ENCODE results near the gene QRFPR.
"Not testable (repeated sequence)": the region's sequence is repeated elsewhere in the genome, so short reads cannot be mapped to it uniquely, and the experiment has no call there.

QRFPR gene

DNA sequence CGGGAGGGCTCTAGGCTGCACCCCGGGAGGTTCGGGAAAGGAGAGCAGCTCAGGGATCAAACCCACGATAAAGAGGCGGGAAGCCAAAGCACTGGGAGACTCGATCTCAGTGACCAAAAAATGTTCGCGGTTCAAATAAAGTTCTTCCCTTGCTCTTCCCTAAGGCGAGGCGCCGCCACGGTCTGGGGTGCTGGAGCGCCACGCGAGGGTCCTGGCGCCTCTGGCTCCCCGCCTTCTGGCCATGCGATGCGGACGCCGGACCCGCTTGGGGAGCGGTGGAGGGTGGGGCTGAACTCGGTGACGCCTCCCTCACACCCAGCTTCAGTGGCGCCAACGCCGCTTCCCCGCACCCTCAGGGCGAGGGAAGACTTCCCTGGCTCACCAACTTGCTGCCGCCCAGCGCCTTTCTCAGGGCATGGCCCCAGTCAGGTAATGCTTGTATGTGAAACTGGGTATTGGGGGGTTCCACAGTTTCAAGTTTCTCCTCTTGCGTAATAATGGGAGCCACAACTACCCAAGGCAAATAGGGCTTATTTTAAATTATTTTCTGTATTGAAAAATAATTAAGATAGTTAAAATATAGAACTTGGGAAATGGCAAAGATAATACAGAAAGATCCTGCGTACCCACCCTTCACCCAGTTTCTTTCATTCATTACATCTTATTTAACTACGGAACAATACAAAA lies at the start of gene QRFPR:
Gene QRFPR (minus strand): TSS at position 243 of the 687 bp plus-strand sequence. CDS start 371 bp downstream, outside the sequence.
- ATAC-seq, result peak; percentile 59
- DNase-seq, result peak; percentile 12

DNA sequence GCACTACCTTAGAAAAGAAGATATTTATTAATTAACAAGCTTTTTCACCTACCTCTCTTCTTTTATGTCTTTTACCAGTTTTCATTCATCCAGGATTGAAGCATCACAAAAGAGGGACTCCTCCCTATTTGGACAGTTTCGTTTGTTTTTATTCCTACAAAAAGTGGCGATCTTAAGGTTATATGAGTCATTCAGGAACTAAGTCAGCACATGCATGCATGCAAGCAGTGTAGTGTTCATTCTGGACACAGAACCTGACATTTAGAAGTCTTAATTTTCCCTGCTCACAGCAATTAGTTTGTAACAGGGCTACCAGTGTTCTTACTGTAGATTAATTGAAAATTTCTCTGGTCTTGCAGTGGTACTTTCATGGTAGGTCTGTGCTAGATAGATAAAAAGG lies 47.9 kb upstream of the QRFPR start:
- DNase-seq (no peak), ATAC-seq (no peak)

DNA sequence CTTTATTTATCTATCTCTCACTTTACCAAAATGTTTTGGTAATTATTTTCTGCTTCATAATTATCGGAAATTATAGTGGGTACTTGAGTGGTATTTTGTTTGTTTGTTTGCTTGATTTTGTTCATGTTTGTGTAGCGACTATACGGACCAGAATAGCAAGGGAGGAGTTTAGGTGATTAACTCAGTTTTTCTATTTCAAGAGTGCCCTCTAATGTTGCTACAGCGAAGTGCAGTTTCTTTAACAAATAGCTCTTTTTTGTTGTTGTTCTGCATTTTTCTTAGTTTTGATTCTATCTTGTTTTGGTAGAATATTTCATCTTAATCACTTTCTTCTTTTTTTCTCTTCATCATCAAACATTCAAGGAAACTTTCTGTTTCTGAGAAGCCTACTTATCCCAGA lies 40.8 kb upstream of the QRFPR start:
- no peak for ATAC-seq
- no peak for DNase-seq

DNA sequence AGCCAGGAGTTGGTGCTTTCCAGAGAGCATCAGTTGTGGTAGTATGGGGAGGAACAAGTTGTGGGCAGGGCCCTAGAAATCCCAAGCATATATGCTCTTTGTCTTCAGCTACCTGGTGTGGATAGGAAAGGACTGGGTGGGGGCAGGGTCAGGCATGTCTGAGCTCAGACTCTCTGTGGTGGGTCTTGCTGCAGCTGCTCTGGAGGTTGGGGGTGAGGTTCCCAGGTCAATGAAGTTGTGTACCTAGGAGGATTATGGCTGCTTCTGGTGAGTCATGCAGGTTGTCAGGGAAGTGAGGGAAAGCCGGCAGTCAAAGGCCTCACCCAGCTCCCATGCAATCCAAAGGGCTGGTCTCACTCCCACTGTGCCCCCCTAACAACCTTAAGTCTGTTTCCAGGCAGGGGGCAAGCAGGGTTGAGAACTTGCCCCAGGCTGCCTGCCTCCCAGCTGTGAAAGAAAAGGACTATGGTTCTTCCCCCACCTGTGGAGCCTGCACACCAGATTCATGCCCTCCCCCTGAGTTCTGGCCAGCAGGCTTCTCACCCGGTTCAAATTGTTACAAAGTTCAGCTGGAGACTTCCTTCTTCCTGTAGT lies 30.4 kb upstream of the QRFPR start:
- DNase-seq (no peak), ATAC-seq (no peak)

DNA sequence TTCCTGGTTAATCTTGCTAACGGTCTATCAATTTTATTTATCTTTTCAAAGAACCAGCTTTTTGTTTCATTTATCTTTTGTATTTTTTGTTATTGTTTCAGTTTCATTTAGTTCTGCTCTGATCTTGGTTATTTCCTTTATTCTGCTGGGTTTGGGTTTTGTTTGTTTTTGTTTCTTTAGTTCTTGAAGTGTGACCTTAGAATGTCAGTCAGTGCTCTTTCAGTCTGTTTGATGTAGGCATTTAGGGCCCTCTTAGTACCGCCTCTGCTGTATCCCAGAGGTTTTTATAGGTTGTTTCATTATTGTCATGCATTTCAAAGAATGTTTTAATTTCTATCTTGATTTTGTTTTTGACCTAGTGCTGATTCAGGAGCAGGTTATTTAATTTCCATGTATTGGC lies 27.7 kb upstream of the QRFPR start:
- DNase-seq, ATAC-seq: not testable (repeated sequence)

DNA sequence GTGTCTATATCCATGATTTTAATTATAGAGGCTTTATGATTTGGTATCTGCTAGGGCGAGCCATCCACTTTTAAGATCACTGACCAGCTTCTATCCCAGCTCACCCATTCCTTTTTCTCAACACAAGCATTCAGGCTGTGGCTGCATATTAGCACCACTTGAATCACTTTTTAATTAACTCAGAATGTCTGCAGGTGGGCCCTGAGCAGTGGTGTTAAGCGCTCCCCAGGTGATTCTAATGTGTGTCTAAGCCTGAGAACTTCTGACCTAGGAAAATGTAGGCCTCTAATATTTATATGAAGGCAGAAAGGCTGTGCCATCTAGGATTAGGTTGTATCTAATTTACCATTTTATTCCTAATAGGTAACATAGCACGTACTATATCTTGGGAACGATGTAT lies 19.8 kb upstream of the QRFPR start:
- DNase-seq (no peak), ATAC-seq (no peak)

DNA sequence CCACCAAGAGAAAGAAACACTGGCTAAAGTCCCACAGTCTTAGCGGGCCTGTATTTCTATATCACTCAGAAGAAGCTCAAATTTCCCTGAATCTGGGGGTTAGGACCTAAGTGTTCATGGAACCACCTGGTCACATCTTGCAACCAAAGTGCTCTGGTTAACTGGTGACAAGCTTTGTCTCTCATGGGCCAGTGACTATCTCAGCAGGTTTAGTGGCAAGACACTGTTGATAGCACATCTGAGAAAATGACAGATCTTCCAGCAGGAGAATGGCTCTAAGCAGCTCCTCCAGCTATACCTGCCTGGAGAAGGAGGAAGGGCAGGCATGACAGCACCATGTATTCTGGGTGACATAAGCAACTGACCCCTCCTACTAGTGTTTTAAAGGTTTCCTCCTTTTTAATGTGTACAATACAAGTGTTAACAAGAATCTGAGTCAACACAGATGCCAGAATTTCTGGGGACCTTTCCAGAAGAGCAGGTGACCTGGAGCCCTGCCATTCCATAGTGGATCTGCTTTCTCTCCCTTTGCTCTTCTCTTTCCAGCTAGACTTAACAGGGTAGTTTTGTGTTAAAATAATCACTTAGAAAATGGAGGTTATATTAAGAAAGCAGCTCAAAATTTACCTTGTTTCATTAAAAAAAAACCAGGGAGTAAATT lies 17.3 kb upstream of the QRFPR start:
- no peak for ATAC-seq
- DNase-seq, result no peak

DNA sequence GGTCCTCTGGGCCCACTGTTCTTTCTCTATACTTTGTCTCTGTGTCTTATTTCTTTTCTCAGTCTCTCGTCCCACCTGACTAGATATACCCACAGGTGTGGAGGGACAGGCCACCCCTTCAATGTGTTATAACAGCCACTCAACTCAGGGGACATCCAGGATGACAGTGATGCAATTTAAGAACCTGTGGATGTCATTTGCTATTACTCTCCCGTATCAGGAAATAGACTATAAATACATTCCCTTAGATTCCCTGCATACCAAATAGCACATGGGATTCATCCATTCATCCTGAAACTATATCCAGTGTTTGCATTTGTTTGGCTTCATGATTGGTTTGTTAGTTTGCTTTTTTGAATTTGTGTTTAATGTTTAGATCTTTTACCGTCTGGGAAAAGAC lies 16.6 kb upstream of the QRFPR start:
- ATAC-seq, result no peak
- DNase-seq, result no peak

DNA sequence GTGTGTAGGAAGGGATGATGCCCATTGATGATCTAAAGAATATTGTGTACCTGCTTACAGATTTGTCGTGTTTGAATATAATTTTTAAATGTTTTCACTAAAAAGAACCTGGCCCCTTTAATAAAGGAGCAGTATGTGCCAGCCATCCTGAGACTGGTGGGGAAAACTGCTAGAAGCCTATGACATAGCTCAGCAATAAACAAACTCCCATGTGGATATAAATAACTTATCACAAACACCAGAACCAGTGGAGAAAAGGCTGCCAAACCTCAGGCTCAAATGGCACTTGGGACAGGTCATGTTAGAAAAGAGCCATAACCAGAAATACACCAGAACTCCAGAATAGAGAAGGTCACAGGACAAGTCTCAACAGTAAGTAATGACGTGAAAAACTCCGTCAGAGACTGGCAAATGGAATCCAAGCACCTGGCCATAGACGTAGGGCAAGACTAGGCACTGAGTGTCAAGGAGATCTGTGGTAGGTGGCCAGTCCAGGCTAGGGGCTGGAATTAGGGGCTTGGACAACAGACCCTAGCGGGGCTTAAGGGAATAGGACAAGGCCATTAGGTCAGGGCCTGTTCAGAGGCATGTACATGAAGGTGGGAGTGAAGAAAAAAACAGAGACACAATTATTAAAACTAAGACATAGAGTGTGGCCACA lies 11.7 kb upstream of the QRFPR start:
- ATAC-seq, result no peak
- DNase-seq, result no peak

DNA sequence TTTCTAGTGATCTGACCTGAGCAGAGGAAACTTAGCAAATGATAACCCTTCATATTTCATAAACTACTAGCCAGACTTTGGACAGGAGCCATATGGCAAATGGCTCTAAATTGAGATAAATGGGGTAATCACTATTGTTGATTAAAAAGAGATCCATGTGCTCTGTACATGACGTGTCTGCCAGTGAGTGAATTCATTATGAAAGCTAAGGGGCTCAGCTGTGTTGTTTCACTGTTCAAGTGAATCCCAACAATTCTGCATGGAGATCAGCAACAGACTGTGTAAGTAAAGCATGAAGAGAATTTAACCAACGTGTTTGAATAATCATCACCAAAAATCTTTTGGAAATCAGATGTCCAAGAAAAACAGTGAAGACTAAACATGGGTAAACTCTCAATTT lies 9.5 kb upstream of the QRFPR start:
- no peak for ATAC-seq
- DNase-seq, result no peak

DNA sequence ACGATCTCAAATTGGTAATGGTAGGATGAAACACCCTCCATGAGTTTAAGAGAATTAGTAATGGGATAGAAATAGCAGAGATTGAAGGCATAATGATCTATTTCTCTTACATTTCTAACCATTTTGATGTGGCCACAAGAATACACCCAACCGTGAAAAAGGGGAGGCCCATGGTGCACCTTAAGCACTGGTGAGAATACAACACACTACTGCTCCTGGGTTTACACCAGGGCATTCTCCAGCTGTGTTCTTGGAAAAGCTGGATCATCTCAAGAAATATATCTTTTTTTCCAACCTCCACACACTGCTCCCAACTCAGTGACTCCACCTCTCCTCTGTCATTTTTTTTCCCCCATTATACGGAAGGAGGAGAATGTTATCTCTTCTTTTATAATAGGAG lies 1.5 kb downstream of the QRFPR start:
- DNase-seq (no peak), ATAC-seq (no peak)

DNA sequence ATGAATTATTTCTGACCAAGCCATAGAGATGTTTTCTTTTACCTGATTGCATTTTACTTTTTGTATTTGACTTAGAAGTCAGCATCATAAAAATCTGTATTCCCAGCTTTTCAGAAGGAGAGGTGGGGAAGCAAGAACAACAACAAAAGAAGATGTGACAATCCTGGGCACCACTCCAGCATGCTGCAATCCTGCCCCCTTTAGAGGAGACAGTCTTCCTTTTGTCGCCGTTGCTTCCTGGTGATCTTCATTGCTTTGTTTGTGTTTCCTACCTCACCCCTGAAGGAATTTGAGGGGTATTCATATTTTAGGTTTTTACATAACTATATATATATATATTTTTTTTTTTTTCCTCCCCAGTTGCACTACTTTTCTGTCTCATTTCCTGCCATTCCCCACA lies 3.7 kb downstream of the QRFPR start:
- DNase-seq (no peak), ATAC-seq (no peak)

DNA sequence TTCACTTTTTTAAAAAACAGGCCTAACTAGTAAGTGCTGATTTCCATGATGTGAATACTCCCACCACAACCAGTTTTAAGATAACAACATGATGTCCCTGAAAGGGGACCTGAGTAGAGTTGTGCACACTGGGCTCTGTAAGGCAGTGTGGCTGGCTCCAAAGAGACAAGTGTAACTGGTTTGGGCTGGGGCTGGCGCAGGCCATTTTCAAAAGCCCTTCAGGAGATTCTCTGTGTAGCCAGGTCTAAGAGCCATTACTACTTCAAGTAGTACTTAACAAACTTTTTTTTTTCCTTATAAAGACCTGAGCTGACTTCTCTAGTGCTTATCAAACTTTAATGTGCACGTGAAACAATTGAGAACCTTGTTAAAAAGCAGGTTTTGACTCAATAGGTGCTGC lies 4.3 kb downstream of the QRFPR start:
- DNase-seq, result no peak

DNA sequence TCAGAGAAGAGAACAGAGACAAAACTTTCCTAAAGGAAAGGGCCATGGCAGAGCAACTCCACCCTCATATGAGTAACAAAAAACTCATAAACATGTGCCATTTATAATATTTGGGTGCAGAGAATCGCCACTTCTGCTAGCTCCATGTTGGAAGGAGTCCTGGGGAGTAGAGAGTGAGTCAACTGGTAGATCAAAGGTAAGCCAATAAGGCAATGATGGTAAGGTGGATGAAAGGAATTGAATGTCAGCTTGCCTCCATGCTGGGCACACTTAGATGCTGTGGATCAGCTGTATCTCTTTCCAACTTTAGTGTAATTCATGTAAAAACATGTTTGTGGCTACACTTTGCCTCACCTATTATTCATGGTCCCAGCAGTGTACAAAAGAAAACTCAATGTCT lies 4.7 kb downstream of the QRFPR start:
- DNase-seq (no peak), ATAC-seq (no peak)

More for the DNA sequence above, 4.3 kb downstream of the QRFPR start:
- no peak for ATAC-seq

DNA sequence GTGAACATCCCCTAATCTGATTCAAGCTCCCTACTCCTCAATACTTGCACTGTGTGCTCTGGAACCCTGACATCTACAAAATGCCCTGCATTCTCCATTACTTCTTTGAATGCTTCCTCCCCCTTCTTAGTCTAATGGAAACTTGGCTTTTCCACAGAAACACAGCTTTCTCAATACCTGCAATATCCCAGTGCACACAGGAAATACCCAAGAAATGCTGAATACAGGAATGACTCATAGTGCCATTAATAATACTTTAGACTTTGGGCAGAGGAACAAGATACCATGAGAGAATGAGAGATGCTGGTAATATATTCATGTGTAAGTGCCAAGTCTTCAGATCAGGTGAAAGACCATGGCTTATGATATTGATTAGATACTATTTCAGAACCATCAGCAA lies 5.6 kb downstream of the QRFPR start:
- DNase-seq, result no peak
- ATAC-seq, result no peak

DNA sequence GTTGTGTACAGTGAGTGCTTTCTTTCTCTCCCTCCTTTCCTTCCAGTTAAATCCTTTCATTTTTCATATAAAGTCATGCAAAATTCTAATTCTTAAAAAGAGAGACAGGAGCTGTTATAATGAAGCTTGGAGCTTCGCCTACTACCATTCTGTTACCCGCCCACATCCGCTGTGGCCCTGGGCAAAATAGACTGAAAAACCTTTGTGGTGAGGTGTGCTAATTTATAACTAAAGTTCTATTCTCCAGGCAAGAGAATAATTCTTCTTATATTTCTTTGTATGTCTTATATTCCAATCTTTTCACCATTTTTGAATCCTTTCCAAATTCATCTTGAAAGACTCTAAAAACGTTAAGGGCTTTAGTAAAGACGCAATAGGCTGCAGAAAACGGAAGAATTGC lies 7.0 kb downstream of the QRFPR start:
- ATAC-seq, result no peak
- no peak for DNase-seq

DNA sequence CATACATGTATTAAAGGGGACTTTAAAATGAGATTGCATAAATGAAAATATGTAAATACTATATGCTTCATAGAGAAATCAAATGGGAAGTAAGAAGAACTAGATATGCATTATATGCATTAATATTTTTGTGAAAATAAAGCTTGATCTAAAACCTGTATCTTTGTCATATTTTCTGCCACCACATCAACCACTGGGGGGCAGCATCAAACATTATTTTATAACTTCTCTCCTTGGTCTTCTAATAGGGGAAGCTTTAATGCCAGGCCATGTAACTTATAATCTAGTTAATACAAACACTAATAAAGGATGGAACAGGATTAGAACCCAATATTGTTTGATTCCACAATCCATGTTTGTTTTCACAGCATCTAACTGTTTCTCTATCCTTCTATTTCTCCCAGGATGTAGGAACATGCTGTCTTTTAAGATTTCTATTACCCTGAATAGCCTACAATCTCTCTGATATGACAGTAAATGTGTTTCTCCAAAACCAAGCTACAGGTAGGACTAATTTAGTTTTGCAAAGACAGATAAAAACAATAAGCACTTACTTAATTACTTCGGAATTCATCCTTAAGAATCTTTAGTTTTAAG lies 10.0 kb downstream of the QRFPR start:
- peak; percentile 51 for DNase-seq
- no peak for ATAC-seq

DNA sequence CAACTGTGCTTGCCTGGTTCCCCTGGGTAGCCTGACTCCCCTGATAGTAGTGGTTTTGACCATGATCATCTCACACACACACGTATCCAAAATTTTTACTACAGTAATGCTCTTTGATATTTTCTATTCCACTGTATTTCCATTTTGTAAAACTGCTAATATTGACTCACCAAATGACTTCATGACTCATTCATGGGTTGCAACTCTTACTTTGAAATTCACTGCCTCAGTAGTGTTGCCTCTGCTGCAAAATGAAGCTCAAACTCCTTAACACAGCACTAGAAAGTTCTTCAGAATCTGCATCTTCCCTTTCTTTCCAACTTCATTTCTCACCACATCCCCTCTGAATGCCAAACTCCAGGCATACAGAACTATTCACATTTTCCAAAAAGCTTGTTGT lies 20.3 kb downstream of the QRFPR start:
- ATAC-seq, result no peak

DNA sequence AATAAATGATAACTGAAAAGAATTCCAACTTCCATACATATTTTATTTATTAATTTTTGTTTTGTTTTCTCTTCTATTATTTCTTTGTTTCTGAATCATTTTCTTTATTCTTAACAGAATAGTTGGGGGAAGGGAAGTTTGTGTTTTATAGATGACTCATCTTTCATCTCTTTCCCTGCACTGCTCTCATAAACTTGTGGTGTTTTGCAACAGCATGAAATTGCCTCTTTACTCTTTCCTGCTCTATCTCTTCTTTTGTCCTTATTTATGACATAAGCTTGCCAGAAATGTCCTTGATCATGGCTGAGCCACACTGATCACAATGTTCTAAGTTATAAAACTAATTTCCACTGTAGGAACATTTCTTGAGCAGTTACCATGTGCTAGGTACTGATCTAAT lies 22.3 kb downstream of the QRFPR start:
- DNase-seq, result no peak
- ATAC-seq, result no peak

More for the DNA sequence above, 20.3 kb downstream of the QRFPR start:
- no peak for DNase-seq

DNA sequence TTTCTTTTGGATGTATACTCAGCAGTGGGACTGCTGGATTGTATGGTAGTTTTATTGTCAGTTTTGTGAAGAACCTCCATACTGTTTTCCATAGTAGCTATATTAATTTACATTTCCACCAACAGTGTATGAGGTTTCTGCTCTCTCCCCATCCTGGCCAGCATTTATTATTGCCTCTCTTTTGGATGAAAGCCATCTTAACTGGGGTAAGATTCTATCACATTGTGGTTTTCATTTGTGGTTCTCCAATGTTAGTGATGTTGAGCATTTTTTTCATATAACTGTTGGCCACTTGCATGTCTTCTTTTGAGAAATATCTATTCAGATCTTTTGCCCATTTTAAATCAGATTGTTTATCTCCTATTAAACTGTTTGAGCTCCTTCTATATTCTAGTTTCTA lies 27.6 kb downstream of the QRFPR start:
- no peak for DNase-seq
- ATAC-seq, result no peak

DNA sequence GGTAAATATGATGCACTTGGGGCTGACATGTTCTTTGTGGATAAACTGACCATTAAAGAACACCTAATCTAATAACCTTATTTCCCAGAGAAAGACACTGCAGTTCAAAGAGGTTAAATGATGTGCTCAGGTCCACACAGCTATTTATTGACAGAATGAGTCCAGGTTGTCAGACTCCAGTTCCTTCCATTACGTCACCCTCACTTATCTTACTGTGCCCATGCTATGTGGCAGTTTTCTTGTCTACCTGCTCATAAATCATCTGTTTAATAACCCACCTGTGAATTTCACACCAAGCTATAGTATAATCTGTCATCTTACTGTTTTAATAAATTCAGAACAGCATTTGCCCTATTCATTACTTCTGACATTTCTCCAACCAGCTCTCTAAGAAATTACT lies 36.7 kb downstream of the QRFPR start:
- ATAC-seq, result no peak
- DNase-seq, result no peak

DNA sequence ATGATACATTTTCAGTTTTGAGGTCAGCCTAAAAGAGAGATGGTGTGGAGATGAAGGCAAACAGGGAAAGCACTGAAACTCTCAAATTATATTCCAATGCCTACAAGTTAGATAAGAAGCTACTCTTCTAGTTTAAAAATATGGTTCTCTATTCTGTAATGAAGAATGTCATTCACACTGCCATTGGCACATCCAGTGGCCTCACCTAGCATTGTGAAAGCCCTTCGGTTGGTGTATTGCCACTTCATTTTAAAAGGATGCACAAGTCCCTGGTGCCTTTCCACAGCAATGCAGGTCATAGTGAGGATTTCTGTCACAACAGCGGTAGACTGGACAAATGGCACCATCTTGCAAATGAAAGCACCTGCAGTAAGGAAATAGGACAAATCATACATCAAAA lies 40.6 kb downstream of the QRFPR start:
- DNase-seq, result no peak
- no peak for ATAC-seq

DNA sequence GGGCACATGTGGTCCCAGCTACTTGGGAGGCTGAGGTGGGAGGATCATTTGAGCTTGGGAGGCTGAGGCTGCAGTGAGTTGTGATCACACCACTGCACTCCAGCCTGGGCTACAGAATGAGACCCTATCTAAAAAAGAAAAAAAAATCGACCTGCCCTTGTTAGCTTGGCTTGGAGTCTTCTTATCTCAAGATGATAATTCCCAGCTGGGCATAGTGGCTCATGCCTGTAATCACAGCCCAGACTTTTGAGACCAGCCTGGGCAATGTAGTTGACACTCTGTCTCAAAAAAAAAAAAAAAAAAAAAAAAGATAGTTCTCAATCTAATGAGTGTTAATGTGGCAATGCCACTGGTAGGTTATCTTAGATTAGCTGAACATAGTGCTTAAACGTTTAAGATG lies 41.0 kb downstream of the QRFPR start:
- no peak for ATAC-seq
- DNase-seq, result no peak
